A549 (cell line): ENCODE measurements around the gene MYO3A. TPM values are rescaled to one million over a fixed set of nuclear protein-coding genes. Genes with fewer than 3 reads are reported as not detected.
A peak's percentile ranks its signal among the peaks of the same experiment; 100 is the strongest.

ENCODE experiments used
- ATAC-seq, 2 experiments: fragments of 200-7000 bp in 1 of 2; fragments of >200 bp in 1 of 2; cut with Nextera tagmentation in 1 of 2; cut with Tn5 transposase in 1 of 2; 3 replicates each; pipeline versions ENCODE4 v1.8.0 to v1.9.1; 2018 to 2020; ENCODE audit warnings: mild to moderate bottlenecking in 1 of 2, moderate library complexity in 1 of 2
- CTCF ChIA-PET: fragments of 300-600 bp; sonication (Branson Sonifier 250); formaldehyde crosslinking; extraction: SDS; loops from one replicate; lab custom pipeline; 2021; ENCODE audit warnings: antibody characterized with exemption, inconsistent platforms; lab: Yijun Ruan, JAX
- POLR2A ChIA-PET: fragments of 350-600 bp; formaldehyde crosslinking; extraction: SDS; loops from one replicate; lab custom pipeline; 2021; ENCODE audit warnings: antibody characterized with exemption, inconsistent platforms; lab: Yijun Ruan, JAX
- DNase-seq, 2 experiments: peaks; one replicate each; pipeline versions ENCODE4 v3.0.0 to v3.0.0-alpha.2; 2011 to 2016; ENCODE audit warnings: low read depth in 1 of 2, low spot score in 1 of 2
- FAIRE-seq: peaks from 2 replicates; lab custom pipeline; 2011; peaks lifted over from hg19 to GRCh38; lab: Jason Lieb, UNC
- H3K27ac ChIP-seq, 2 experiments: fragments of >200 bp; sonication (Bioruptor Twin); formaldehyde crosslinking; 3 replicates each; pipeline ENCODE4 v1.5.1; 2016 to 2017
- H3K4me1 ChIP-seq: fragments of >200 bp; sonication (Bioruptor Twin); formaldehyde crosslinking; 3 replicates; pipeline ENCODE4 v1.6.1; 2016
- H3K4me2 ChIP-seq: fragments of >200 bp; sonication (Bioruptor Twin); formaldehyde crosslinking; 3 replicates; pipeline ENCODE4 v1.6.1; 2016
- H3K4me3 ChIP-seq: fragments of >200 bp; sonication (Bioruptor Twin); formaldehyde crosslinking; 3 replicates; pipeline ENCODE4 v1.5.1; 2016
- H3K9me3 ChIP-seq: fragments of >200 bp; sonication (Bioruptor Twin); formaldehyde crosslinking; 3 replicates; pipeline ENCODE4 v1.6.1; 2016
- CHD4 ChIP-seq: fragments of 200-600 bp; sonication (generic); IDR thresholded peaks from 2 replicates; pipeline ENCODE4 v1.6.1; 2016; ENCODE audit warnings: antibody characterized with exemption, mild to moderate bottlenecking, borderline replicate concordance
- EP300 ChIP-seq, 2 experiments: fragments of >200 bp; sonication (Bioruptor Twin); formaldehyde crosslinking; IDR thresholded peaks; 2 replicates in 1 of 2; 3 replicates in 1 of 2; pipeline ENCODE4 v1.6.1; 2016 to 2017
- FOSL2 ChIP-seq, 2 experiments: fragments of 450-650 bp in 1 of 2; fragments of >200 bp in 1 of 2; sonication (Bioruptor Twin) in 1 of 2; formaldehyde crosslinking; IDR thresholded peaks; 2 replicates each; pipeline versions ENCODE4 v1.5.0 to v1.6.1; 2016 to 2020; ENCODE audit warnings: mild to moderate bottlenecking in 1 of 2, moderate library complexity in 1 of 2
- GATA3 ChIP-seq: IDR thresholded peaks from 2 replicates; pipeline ENCODE4 v1.6.1; 2012; ENCODE audit warnings: borderline replicate concordance
- HEYL ChIP-seq: fragments of 250-450 bp; sonication (Bioruptor Pico); IDR thresholded peaks from 2 replicates; pipeline ENCODE4 v1.8.0; 2021; ENCODE audit warnings: mild to moderate bottlenecking, moderate library complexity
- JUN ChIP-seq, 2 experiments: fragments of >200 bp; sonication (Bioruptor Twin); formaldehyde crosslinking; IDR thresholded peaks; 2 replicates in 1 of 2; 3 replicates in 1 of 2; pipeline ENCODE4 v1.6.1; 2016 to 2017
- MAZ ChIP-seq: fragments of 150-350 bp; IDR thresholded peaks from 2 replicates; pipeline ENCODE4 v1.6.1; 2014; ENCODE audit warnings: antibody characterized with exemption, low read depth, low read length, borderline replicate concordance
- MYC ChIP-seq: IDR thresholded peaks from 2 replicates; pipeline ENCODE4 v1.6.1; 2012; ENCODE audit warnings: mild to moderate bottlenecking, inconsistent platforms, low read length, improper control_type of control experiment, borderline replicate concordance
- POLR2A ChIP-seq: IDR thresholded peaks from 2 replicates; pipeline ENCODE4 v1.6.1; 2012; ENCODE audit warnings: mild to moderate bottlenecking, low read length
- RAD21 ChIP-seq, 2 experiments: fragments of >200 bp in 1 of 2; sonication (Bioruptor Twin) in 1 of 2; formaldehyde crosslinking in 1 of 2; IDR thresholded peaks in 1 of 2; conservative IDR thresholded peaks in 1 of 2; 2 replicates in 1 of 2; 3 replicates in 1 of 2; pipeline ENCODE4 v1.6.1; 2012 to 2018; ENCODE audit warnings: inconsistent platforms in 1 of 2
- RCOR1 ChIP-seq: fragments of 150-350 bp; IDR thresholded peaks from 2 replicates; pipeline ENCODE4 v1.6.1; 2014; ENCODE audit warnings: antibody characterized with exemption, low read length, low read depth
- RNF2 ChIP-seq: fragments of 200-600 bp; sonication (generic); IDR thresholded peaks from 2 replicates; pipeline ENCODE4 v1.6.1; 2016; ENCODE audit warnings: low read depth, mild to moderate bottlenecking, antibody characterized with exemption, moderate library complexity, borderline replicate concordance
- SMC3 ChIP-seq: fragments of >200 bp; sonication (Bioruptor Twin); formaldehyde crosslinking; IDR thresholded peaks from 3 replicates; pipeline ENCODE4 v1.6.1; 2018; ENCODE audit warnings: inconsistent platforms
- TP53 ChIP-seq: fragments of 250-450 bp; sonication (Bioruptor Pico); IDR thresholded peaks from 2 replicates; pipeline ENCODE4 v1.5.0; 2021; ENCODE audit warnings: mild to moderate bottlenecking, moderate library complexity
- ZC3H11A ChIP-seq: fragments of 450-650 bp; IDR thresholded peaks from 2 replicates; pipeline ENCODE4 v1.6.1; 2014; ENCODE audit warnings: antibody characterized with exemption, mild to moderate bottlenecking
- ZNF302 ChIP-seq: fragments of 250-450 bp; sonication (Bioruptor Pico); IDR thresholded peaks from 2 replicates; pipeline ENCODE4 v1.9.0; 2021; ENCODE audit warnings: inconsistent platforms, mild to moderate bottlenecking, moderate library complexity
- ZSCAN20 ChIP-seq: fragments of 250-450 bp; sonication (Bioruptor Pico); IDR thresholded peaks from 2 replicates; pipeline ENCODE4 v1.8.0; 2022; ENCODE audit warnings: mild to moderate bottlenecking, moderate library complexity
- WGBS: methylation state at CpG from one replicate; pipeline ENCODE4 v1.1.6; 2017; ENCODE audit errors: missing lambda C conversion rate; 5-methylcytosine and 5-hydroxymethylcytosine counted together
- polyA plus RNA-seq, 4 experiments: library from polyadenylated mRNA; depleted of rRNA in 3 of 4; stranded (reverse); fragments of >200 nt; fragmentation: RNase III in 1 of 4; extraction: RNeasy Plus Mini Kit Qiagen cat#74134 plus additional on column Dnase treatment in 1 of 4; gene quantifications; 2 replicates in 3 of 4; 3 replicates in 1 of 4; pipeline ENCODE4 v1.2.3, GENCODE V29; 2011 to 2017
- TF ChIP-seq, protein P1 (sequence below): fragments of 250-450 bp; sonication (Bioruptor Pico); IDR thresholded peaks from 2 replicates; pipeline ENCODE4 v1.5.0; 2020; ENCODE audit warnings: low read depth, mild to moderate bottlenecking, moderate library complexity
- TF ChIP-seq, protein P2 (sequence below): fragments of 450-650 bp; IDR thresholded peaks from 2 replicates; pipeline ENCODE4 v1.6.1; 2014; ENCODE audit warnings: antibody characterized with exemption
- TF ChIP-seq, protein P3 (sequence below): fragments of >200 bp; sonication (Bioruptor Twin); formaldehyde crosslinking; IDR thresholded peaks from 2 replicates; pipeline ENCODE4 v1.6.1; 2016
- TF ChIP-seq, protein P4 (sequence below): fragments of >200 bp; sonication (Bioruptor Twin); formaldehyde crosslinking; IDR thresholded peaks from 3 replicates; pipeline ENCODE4 v1.6.1; 2016
- TF ChIP-seq, protein P5 (sequence below): fragments of >200 bp; sonication (Bioruptor Twin); formaldehyde crosslinking; IDR thresholded peaks from 3 replicates; pipeline ENCODE4 v1.5.1; 2016

MYO3A gene
- polyA plus RNA-seq, 2 of the 4 experiments (the other 2 are of a cell fraction): not detected

DNA sequence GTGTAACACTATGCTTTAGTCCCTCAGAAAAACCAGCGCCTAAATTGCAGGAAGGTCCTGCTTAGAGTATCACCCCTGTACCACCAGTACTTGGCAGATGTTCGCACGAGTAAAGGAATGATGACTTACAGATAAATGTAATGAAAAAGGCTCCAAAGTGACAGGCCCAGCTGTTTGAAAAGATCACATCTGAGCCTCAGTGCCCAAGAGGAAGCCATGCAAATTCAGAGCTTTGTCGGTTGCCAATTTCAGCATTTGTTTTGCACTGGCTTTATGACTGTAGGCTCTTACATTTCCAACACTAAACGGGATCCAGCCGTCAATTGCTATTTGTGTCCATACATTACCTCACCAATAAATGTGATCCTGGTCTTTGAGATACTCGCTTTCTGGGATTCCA, 222.0 kb downstream of the MYO3A start:
- H3K4me3 ChIP-seq: no peak overlapping the region
- ChIA-PET POLR2A (no interaction called here), CTCF (interaction anchor here (0.7 kb wide), 1 partner anchor 16 kb away, joined by 3 read pairs; no protein-coding TSS in a partner anchor)
- TF ChIP-seq TP53 (CRISPR knock-in tag) (no peak), RCOR1 (no peak), ZSCAN20 (CRISPR knock-in tag) (no peak), POLR2A (no peak), HEYL (CRISPR knock-in tag) (no peak), MAZ (no peak)
- TF ChIP-seq, protein P1, sequence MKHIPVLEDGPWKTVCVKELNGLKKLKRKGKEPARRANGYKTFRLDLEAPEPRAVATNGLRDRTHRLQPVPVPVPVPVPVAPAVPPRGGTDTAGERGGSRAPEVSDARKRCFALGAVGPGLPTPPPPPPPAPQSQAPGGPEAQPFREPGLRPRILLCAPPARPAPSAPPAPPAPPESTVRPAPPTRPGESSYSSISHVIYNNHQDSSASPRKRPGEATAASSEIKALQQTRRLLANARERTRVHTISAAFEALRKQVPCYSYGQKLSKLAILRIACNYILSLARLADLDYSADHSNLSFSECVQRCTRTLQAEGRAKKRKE (CRISPR knock-in tag): no peak
- TF ChIP-seq, protein P2, sequence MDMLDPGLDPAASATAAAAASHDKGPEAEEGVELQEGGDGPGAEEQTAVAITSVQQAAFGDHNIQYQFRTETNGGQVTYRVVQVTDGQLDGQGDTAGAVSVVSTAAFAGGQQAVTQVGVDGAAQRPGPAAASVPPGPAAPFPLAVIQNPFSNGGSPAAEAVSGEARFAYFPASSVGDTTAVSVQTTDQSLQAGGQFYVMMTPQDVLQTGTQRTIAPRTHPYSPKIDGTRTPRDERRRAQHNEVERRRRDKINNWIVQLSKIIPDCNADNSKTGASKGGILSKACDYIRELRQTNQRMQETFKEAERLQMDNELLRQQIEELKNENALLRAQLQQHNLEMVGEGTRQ: no peak
- TF ChIP-seq, protein P3, sequence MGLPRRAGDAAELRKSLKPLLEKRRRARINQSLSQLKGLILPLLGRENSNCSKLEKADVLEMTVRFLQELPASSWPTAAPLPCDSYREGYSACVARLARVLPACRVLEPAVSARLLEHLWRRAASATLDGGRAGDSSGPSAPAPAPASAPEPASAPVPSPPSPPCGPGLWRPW: no peak
- TF ChIP-seq, protein P4, sequence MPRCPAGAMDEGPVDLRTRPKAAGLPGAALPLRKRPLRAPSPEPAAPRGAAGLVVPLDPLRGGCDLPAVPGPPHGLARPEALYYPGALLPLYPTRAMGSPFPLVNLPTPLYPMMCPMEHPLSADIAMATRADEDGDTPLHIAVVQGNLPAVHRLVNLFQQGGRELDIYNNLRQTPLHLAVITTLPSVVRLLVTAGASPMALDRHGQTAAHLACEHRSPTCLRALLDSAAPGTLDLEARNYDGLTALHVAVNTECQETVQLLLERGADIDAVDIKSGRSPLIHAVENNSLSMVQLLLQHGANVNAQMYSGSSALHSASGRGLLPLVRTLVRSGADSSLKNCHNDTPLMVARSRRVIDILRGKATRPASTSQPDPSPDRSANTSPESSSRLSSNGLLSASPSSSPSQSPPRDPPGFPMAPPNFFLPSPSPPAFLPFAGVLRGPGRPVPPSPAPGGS: no peak
- H3K9me3 ChIP-seq: no peaks in the 10 kb centered on the region
- ATAC-seq (no peak), DNase-seq (no peak), FAIRE-seq (no peak)
- WGBS: 52% methylated on average over 7 of the region's 7 CpGs
- H3K4me1 ChIP-seq: no peaks in the 10 kb centered on the region
- H3K27ac ChIP-seq: no peak overlapping the region
- H3K4me2 ChIP-seq: no peak overlapping the region

DNA sequence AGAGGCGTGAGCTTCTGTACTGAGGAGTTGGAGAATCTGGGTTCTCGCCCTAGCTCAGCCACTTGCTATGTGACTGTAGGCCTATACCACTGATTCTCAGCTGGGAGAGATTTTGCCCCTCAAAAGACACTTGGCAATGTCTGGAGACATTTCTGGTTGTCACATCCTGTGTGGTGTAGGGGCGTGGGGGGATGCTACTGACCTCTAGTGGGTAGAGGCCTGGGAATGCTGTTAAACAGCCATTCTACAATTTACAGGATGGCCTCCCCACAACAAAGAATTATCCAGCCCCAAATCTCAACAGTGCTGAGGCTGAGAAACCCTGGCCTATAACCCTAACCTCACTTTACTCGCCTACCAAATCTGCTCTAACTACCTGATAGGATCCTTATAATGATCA, 223.7 kb downstream of the MYO3A start:
- peak; percentile 13 to 51; a peak in 2 of 6 replicates for ATAC-seq
- Histone ChIP-seq H3K4me2 (no peak overlapping the region), H3K4me1 (no peaks in the 10 kb centered on the region), H3K9me3 (no peaks in the 10 kb centered on the region), H3K27ac (no peak overlapping the region), H3K4me3 (no peak overlapping the region)
- POLR2A ChIA-PET: no interaction called here
- FAIRE-seq: no peak
- CTCF ChIA-PET: interaction anchor here (0.6 to 1.9 kb wide), 3 partner anchors 8 to 377 kb away, joined by 3 to 5 read pairs (median 3); no protein-coding TSS in a partner anchor
- 17% methylated on average over 4 of the region's 4 CpGs for WGBS
- no peak for TF ChIP-seq EP300 (IDR thresholded peaks at IDR 0.05)
- TF ChIP-seq MYC: no peak
- DNase-seq: no peak

DNA sequence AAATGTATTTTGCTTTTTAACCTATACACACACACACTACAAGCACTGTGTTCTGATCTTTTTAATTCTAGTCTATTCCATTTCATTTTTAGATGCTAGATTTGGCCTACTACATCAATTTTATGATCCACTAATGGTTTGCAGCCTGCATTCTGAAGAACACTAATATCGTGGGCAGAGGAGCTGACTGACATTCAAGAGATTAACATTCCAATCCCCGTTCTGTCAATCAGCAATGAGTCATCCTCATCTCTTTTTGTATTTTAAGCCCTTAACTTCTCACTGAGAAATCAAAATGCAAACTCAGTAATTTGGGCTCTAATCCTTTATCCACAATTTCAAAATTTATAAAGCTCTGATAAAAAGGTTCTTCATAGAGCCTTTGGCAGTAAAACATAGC, 235.4 kb downstream of the MYO3A start:
- Histone ChIP-seq H3K4me1 (no peaks in the 10 kb centered on the region), H3K4me3 (no peak overlapping the region), H3K27ac (no peak overlapping the region), H3K4me2 (no peak overlapping the region), H3K9me3 (no peaks in the 10 kb centered on the region)
- ChIA-PET POLR2A (no interaction called here), CTCF (no interaction called here)
- no peak for FAIRE-seq
- no peak for DNase-seq
- WGBS: 14% methylated on average over 2 of the region's 2 CpGs
- ATAC-seq: no peak
- TF ChIP-seq RNF2: no peak
- TF ChIP-seq GATA3: no peak
- TF ChIP-seq ZNF302 (CRISPR knock-in tag): no peak
- no peak for TF ChIP-seq FOSL2 (IDR thresholded peaks at IDR 0.05)
- TF ChIP-seq FOSL2 (CRISPR knock-in tag; IDR thresholded peaks at IDR 0.05): no peak
- TF ChIP-seq CHD4: no peak
- TF ChIP-seq SMC3: no peak
- TF ChIP-seq, protein P5, sequence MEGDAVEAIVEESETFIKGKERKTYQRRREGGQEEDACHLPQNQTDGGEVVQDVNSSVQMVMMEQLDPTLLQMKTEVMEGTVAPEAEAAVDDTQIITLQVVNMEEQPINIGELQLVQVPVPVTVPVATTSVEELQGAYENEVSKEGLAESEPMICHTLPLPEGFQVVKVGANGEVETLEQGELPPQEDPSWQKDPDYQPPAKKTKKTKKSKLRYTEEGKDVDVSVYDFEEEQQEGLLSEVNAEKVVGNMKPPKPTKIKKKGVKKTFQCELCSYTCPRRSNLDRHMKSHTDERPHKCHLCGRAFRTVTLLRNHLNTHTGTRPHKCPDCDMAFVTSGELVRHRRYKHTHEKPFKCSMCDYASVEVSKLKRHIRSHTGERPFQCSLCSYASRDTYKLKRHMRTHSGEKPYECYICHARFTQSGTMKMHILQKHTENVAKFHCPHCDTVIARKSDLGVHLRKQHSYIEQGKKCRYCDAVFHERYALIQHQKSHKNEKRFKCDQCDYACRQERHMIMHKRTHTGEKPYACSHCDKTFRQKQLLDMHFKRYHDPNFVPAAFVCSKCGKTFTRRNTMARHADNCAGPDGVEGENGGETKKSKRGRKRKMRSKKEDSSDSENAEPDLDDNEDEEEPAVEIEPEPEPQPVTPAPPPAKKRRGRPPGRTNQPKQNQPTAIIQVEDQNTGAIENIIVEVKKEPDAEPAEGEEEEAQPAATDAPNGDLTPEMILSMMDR: no peak
- no peak for TF ChIP-seq JUN (IDR thresholded peaks at IDR 0.05)
- no peak for TF ChIP-seq TP53 (CRISPR knock-in tag)
- TF ChIP-seq ZC3H11A: no peak
- TF ChIP-seq RAD21 (conservative IDR thresholded peaks at IDR 0.05 in 1 of 2, IDR thresholded peaks at IDR 0.05 in 1 of 2): no peak
- TF ChIP-seq, all 56 proteins: peak for 0
